ELF-1 (cell line): ENCODE measurements around the gene C2CD4D.

Experiments used
- DNase-seq: peaks from one replicate; pipeline ENCODE4 v3.0.0-alpha.2; 2016; ENCODE audit warnings: low read depth, low spot score

C2CD4D gene

DNA sequence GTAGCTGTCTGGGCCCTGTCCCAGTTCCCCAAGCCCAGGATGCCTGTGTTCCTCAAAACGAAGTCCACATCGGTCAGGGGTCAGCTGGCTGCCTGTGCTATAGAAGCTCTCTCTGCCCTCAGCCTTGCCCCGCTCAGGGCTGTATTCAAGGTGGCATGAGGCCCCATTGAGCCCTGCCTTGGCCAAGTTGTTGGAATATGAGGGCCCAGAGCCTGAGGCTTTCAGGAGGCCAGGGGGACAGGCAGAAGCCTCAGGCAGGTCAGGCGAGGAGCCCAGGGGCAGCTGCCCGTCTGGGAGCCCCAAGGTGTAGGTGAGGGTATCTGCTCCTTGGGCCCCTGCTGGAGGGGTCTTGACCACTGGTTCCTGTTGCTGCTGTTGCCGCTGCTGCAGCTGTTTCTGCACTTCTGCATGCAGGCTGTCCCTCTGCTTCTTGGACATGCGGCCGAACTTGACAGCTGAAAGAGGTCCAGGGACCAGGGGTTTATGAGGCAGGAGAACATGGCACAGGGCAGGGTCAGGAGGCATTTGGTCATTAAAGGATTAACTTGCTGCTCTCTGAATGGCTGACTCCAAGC lies 24.6 kb downstream of the C2CD4D start:
- DNase-seq = no peak

DNA sequence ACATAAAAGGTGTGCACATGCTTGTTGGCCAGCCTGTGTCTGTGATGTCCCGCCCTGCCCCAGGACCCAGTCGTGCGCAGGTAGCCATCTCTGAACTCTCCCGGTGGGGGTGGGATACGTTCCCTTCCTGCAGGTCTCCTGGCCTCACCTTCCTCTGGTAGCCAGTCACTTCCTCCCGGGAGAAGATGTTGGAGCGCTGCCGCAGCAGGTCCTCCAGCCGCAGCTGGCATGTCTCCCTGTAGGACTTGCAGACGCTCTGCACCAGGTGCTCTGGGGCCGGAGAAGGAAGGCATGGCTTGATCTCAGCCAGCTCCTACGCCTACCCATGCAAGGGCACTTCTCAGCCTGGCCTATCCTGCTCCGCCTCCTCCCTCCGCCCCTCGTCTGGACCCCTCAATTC lies 25.2 kb downstream of the C2CD4D start:
- no peak for DNase-seq

DNA sequence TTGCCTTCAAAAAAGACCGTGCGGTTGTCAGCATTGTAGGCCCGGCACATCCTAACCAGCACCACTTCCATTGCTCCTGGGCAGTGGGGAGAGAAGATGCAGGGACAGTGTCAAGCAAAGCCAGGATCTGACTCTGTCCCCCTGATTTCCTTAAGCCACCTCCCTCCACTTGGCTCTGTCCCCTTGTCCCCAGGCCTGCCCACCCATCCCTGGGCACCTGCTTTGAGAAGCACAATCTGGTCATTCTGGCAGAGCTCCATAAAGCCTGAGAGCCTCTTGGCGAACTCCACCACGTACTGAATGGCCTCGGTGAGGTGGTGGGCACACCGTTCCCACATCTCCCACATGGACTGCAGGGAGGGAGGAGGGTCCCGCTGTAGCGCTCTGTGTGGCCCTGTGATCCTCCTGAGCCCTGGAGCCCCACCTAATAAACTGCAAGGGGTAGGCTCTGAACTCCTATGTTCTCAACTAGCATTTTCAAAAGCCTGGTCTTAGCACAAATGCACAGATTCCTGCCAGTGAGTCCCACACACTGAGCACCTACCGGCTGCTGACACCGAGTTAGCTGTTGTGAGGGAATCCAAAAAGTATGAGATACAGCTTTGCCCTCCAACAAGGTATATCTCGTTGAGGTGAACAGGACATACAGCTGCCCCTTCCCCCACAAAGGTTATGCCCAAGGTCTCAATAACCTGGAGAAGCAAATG lies 26.2 kb downstream of the C2CD4D start:
- no peak for DNase-seq

DNA sequence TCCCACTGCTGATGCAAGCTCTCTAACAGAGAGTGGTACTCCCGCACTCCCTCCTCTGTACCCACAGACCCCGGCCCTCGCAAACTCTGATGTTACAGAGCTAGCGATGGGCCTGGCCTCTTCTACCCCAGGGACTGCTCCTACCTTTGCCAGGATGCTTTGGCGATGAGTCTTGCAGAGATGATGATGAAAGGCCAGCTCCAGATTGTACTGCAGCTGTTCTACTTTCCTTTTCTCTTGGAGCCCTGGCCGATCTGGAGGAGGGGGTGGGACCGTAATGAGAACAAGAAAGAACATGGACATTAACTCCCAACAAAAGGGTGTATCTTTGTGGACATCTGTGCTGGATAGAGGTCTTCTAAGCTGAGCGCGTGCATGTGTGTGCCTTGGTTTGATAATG lies 28.4 kb downstream of the C2CD4D start:
- no peak for DNase-seq

DNA sequence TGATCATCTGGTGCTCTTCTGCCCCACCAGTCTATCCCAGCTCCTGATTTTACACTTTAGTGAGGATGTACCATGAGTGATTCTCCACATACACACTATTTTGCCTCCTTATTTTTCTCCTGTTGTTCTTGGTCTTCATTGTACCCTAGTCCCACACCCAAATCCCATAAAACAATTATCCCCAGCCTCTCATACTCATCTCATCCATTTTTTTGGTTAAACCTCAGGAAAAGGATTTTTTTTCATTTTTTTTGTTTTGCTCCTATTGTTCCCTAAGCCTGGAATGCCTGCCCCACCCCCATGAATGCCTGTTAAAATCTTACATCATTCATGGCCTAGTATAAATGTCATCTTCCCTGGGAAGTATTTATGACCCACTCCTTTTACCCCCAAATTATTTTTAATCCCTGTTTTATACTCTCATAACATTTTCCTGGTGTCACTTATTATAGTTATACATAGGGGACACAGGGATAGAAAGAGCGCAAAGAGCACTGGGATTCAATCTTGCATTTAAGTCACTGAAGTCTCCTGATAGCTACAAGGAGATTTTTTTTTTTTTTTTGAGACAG lies 29.5 kb downstream of the C2CD4D start:
- DNase-seq = no peak

DNA sequence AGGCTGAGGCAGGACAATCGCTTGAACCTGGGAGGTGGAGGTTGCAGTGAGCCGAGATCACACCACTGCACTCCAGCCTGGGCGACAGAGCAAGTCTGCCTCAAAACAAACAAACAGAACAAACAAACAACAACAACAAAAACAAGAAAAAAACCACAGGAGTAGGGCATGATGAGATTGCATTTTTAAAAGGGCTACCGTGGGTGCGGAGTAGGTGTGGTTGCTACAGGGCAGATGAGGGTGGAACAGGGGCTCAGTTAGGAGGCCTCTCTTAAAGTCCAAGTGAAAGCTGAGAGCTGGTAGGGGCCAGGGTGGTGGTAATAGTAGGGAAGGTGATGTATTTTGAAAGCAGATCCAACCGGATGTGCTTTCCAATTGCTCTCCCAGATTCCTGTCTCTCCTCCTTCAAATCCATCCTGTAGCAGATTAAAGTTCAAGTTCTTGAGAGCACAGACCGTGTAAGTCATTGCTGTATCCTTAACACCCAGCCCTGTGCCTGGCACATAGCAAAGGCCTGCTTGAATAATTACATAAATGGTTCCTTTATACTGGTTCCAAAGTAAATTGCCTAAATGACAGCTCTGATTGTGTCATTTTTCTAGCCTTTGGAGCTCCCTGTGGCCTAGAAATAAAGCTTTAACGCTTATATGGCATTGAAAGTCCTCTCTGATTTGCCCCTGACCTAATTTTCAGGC lies 30.2 kb downstream of the C2CD4D start:
- no peak for DNase-seq

DNA sequence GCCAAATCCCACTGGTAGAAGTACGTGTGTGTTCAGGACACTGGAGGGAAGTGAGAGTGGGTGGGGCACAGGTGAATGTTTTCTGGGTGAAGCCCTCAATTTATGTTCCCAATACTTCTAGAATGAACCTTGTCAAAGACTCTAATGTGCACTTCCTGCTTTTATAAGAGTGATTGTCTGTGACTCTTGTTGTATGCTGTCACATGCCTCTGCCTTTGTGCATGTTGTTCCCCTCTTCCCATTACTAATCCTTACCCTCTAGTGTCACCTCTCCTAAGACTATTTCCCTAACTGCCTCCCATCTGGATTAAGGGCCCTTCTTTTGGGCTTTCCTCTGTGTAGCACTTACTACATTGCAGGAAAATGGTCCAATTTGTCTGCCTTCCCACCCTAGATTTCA lies 31.9 kb downstream of the C2CD4D start:
- no peak for DNase-seq

DNA sequence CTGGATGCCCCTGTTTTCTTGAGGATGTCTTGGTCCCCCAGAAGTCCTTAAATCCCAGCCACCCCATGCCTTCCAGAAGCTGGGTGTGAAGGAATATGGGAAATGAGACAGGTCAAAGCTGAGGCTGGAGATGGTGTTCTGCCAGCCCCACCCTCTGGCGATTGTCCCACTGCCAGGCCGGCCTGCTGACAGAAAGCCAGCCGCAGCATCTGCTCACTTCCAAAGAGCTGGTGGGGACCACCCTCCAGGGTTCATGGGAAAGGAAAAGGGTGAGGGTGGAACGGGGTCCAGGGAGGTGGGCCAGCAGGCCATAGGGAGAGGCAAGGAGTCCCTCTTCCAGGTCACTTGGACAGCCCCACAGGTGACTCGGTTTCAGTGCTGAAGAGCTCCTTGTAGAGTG lies 32.5 kb downstream of the C2CD4D start:
- DNase-seq = no peak

DNA sequence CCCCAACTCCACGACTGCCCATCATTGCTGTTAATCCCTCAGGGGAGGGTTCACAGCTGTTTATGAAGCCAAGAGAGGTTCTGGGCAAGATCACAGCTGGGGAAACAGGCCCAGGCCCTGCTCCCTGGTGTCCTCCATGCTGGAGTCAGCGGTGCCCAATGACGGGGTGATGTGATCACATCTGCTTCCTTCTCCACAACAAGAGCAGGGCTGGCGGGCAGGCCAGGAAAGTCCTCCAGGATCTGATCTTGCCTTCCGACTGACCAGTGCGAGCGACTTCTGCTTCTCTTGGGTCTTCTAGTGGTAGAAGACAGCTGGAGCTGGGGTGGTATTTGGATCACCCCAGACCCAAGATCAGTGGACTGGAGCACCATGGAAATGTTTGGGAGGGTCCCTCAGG lies 33.5 kb downstream of the C2CD4D start:
- no peak for DNase-seq

DNA sequence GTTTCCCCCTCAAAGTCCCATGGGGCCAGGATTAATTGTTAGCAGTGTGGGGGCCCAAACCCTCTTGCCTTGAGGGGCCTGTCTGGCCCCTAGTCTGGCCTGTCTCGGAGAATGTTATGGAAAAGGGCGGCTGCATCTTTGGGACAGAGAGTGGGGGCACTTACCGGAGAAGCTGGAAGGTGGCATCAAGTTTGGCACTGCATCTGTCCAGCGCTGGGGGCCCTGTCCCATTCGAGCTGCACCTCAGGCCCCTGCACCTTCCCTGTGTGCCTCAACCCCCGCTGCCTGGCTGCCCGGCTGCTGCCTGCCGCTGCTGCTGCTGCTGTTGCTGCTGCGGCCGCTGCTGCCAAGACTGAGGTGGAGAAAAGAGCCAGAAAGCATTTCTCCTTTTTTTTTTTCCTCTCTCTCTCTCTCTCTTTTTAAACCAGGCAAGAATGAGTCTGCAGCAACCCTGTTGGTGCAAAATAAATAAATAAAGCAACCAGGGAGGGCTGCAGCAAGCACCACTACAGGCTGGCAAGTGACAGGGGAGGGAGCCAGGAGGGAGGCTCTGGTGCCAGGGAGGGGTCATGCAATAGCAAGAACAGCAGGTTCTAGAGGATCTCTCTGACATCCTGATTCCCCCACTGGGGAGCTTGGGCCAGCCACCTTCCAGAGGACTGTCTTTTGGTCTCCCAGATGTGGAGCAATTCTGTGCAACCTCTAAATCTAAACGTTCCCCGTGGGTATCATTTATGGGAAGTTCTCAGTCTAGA lies 34.4 kb downstream of the C2CD4D start, which contains the start of gene LINGO4:
Gene LINGO4 (minus strand): TSS at position 354 of the 755 bp plus-strand sequence. CDS start 2,715 bp downstream, outside the sequence.
- DNase-seq = no peak

DNA sequence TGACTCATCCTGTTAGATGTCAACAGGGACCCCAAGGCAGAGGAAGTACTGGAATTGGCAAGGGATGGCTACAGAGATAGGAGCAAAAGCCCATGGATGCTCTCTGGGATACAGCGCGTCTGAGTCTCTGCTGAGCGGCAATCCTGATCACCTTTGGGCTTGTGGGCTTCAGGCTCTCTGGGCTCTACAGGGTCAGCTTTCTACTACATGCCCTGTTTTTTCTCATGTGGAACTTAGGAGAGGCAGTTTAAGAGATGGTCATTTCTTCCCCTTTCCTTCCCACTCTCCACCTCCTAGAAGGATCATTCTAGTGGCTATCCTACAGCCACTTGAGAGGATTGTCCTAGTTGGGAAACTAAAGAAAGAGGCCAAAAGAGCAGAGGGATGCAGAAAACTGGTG lies 35.7 kb downstream of the C2CD4D start:
- no peak for DNase-seq

DNA sequence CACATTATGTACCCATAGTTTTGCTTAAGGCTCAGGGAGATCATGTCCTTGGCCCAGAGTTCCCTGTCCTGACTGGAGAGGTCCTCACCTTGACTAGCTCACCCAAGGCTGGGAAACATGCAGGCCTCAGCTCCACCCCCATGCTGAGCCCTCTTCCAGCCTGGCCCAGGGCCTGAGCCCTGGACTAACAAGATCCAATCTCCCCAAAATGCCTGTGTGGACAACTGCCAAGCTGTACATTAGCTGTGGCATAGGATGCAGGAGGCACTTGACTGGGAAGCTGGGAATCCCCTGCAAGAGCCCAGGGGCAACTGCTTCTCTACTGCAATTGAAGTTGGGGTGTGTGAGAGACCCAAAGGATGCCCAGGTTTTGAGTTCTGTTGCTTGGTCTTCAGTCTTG lies 36.5 kb downstream of the C2CD4D start:
- no peak for DNase-seq

DNA sequence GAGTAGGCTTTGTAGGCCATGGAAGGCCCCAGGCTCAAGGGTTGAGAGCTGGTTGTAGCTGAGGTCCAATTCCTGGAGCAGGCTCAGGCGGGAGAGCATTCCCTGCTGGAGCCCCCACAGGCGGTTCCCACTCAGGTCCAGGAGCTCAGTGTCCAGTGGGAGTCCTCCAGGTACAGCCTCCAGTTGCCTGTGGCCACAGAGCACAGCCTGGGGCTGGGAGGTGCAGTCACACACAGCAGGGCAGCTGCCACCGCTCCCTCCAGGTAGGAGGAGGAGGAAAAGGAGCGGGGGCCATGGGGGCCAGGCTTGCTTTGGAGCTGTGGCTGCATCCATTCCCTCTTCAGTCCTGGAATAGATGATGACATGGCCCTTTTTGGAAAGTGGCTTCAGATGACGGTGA lies 37.2 kb downstream of the C2CD4D start:
- DNase-seq = no peak

DNA sequence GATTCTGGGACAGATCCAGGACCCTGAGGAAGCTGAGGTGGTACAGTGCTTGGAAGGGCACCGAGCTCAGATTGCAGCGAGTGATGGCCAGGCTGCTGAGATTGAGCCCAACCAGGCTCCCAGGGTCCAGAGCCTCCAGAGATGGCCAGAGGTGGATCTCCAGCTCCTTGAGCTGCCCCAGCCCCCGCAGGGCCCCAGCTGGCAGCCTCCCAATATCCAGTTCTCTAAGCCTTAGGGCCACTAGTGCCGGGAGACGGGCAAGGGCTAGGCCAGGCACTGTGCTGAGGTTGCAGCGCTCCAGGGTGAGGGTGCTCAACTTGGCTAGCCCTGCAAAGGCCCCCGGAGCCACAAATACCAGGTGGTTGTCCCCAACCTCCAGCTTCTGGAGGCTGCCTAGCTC lies 37.8 kb downstream of the C2CD4D start:
- DNase-seq = no peak

DNA sequence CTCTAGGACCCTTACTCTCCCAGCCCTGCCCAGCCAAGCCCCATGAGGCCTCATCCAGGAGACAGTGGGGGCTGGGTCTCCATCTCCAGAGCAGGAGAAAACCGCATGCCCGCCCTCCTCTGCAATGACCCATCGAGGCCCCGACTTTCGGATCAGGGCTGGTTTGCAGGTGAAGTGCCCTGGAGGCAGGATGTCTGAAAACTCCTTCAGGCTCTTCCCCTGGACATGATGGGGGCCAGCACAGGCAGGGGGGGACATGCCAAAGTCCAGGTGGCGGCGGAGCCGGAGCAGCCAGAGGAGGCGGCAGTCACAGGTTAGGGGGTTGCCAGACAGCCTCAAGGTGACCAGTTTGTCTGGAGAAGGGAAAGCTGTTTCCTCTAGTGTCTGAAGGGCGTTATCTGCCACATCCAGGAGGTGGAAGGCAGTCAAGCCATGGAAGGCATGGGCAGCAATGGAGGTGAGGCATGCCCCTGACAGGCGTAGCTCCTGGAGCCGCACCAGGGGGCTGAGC lies 38.3 kb downstream of the C2CD4D start:
- no peak for DNase-seq

DNA sequence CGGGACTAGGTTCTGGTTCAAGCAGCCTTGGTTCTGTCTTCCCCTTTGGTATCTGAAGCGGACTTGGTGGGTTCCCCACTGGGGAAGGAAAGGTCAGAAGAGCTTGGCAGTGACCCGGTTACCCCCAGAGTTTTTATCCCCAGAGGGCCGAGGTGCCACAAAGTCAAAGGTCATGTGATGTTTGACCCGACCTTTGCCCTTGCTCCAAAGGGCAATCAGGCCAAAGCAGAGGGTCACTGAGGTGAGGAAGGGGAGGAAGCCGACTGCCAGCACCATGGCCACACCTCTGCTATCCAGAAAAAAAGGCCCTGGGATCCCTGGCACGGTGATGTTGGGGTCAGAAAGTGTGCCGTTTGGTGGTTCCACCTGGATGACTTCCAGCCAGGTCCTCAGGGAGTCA lies 38.8 kb downstream of the C2CD4D start:
- no peak for DNase-seq

DNA sequence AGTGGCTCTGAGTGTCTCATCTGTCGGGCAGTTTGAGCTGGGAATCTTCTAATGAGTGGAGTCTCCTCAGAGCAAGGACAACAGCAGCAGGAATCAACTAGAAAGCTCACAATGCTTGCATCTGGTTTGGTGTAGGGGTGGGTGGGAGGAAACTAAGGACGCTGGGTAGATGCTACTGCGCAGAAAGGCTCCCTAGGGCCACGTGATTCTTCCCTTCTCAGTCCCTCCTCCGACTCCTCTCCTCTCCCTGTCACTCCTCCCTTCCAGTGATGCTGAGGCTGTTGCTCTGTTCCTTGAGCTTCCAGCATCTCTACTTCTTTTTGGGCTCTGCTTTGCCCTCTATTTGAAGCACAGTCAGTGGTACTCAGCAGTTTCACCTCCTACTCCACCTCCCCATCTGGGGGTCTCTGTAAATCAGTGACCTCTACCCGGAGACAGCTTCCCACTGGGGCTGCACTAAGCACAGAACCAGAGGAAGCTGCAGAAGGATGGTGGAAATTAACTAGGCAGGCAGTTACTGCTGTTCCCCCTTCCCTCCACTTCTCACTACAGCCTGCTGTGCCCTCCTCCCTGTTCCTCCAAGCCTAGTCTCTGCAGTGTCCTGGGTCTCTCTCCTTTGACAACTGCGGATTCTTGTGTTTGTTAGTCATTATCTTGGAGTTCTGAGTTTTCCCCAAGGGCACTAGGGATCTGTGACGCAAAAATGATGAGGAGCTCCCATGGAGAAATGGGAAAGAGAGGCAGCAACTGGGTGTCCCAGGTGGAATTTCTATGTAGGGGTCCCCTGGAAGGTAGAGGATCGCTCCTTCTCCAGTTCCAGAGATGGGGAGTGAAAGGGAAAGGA lies 40.2 kb downstream of the C2CD4D start:
- no peak for DNase-seq

DNA sequence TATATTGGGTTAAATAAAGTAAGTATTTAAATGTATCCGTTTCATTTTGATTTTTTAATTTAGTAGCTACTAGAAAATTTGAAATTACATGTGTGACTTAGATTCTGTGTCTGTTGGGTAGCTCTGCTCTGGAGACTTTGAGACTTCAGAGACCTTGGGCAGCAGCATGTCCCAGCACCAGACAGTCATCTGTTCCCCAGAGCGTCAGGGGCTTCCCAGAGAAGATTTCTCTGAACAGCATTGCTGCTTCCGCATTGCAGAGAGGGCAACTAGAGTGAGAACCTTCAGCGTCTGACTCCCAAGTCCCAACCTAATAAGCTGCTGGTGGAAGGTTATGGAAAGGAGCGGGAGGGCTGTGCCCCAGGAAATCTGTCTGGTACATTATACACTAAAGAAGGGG lies 41.0 kb downstream of the C2CD4D start:
- no peak for DNase-seq

DNA sequence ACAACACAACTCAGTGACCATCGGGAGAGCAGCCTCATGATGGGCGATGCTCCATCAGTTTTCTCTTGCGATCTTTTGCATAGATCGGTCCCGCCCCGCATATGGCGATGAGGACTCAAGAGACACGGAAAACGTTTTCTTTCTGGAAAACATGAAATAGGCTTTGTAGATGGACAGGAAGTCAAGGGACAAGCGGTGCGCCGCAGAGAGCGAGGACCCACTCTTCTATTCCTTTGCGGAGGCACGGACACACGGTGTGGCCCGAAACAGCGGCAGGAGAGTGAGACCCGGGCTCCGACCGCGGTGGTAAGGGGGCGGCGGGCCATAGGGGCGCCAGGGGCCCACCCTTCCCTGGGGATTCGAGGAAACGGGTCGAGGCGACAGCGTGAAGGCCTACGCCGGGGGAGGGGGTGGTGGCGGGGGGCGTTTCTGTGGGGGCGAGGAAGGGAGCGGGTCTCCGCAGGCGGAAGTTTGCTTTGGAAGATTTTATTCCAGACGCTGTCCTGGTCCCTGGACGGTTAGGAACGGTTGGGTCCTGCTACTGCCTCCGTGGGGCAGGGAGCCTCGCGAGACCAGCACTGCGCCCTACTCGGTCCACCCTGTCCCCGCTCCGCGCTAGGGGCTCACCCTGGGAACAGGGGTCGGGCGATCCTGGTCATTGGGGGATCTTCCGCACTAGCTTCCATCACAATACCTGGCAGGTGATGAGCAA lies 48.5 kb downstream of the C2CD4D start:
- no peak for DNase-seq
